CD4-positive, alpha-beta T cell treated with Interleukin-6 for 4 hours (primary cell): ENCODE measurements around the gene PIGQ.

ENCODE experiments used
- DNase-seq: peaks from one replicate; pipeline ENCODE4 v3.0.0-alpha.2; 2020; ENCODE audit warnings: mixed read lengths

The PIGQ gene

GRCh38 chr16:572865-573650 lies 3.3 kb downstream of the PIGQ start:
- no peak for DNase-seq

GRCh38 chr16:574021-574760 lies 4.4 kb downstream of the PIGQ start:
- DNase-seq: no peak

- DNase-seq: no peak
These were observed 5.8 kb downstream of the PIGQ start for GRCh38 chr16:575354-576196.

GRCh38 chr16:576197-576822 lies 6.5 kb downstream of the PIGQ start:
- DNase-seq: no peak

- no peak for DNase-seq
These were observed 7.0 kb downstream of the PIGQ start for GRCh38 chr16:576823-577201.

GRCh38 chr16:577796-578195 lies 8.0 kb downstream of the PIGQ start:
- no peak for DNase-seq

GRCh38 chr16:578232-578869 lies 8.6 kb downstream of the PIGQ start:
- no peak for DNase-seq

- DNase-seq: peak; percentile 74
These were observed 9.2 kb downstream of the PIGQ start for GRCh38 chr16:578870-579405.

GRCh38 chr16:580141-580945 lies 10.6 kb downstream of the PIGQ start:
- DNase-seq: no peak

GRCh38 chr16:580946-581498 lies 11.3 kb downstream of the PIGQ start:
- no peak for DNase-seq

- no peak for DNase-seq
These were observed 12.4 kb downstream of the PIGQ start for GRCh38 chr16:582218-582613.

- no peak for DNase-seq
These were observed 13.0 kb downstream of the PIGQ start for GRCh38 chr16:582614-583331.

GRCh38 chr16:583470-583814 lies 13.7 kb downstream of the PIGQ start:
- no peak for DNase-seq

GRCh38 chr16:583815-584591 lies 14.2 kb downstream of the PIGQ start:
- no peak for DNase-seq

GRCh38 chr16:585351-585750 lies 15.6 kb downstream of the PIGQ start:
- no peak for DNase-seq

GRCh38 chr16:586047-586644 lies 16.4 kb downstream of the PIGQ start:
- no peak for DNase-seq

GRCh38 chr16:586645-587590 lies 17.1 kb downstream of the PIGQ start:
- no peak for DNase-seq

GRCh38 chr16:588639-588888 lies 18.8 kb downstream of the PIGQ start:
- peak; percentile 61 for DNase-seq
